ENCODE measurements around the gene FAM3C. TPM values are rescaled to one million over a fixed set of nuclear protein-coding genes. Genes with fewer than 3 reads are reported as not detected.
A peak's percentile ranks its signal among the peaks of the same experiment; 100 is the strongest.

FAM3C gene
- total RNA-seq, 1 experiment from 2014 or later = 322 TPM

DNA sequence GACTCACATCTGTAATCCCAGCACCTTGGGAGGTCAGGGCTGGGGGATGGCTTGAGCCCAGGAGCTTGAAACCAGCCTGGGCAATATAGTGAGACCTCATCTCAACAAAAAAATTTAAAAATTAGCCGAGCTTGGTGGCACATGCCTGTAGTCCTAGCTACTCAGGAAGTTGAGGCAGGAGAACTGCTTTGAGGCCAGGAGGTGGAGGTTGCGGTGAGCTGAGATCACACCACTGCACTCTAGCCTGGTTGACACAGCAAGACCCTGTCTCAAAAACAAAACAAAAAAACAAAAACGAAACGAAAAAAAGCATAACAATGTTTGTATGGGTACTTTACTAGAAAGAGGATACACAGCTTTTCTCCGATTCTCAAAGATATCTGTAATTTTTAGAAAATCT lies 35.5 kb downstream of the FAM3C start:
- H3K27me3 ChIP-seq (ENCODE audit: insufficient read depth, low read length) = no peaks in the 10 kb centered on the region
- TF ChIP-seq EZH2 (IDR thresholded peaks at IDR 0.05) (no peak), SRF (IDR thresholded peaks at IDR 0.05; ENCODE audit: low read depth) (no peak), RAD21 (IDR thresholded peaks at IDR 0.05; ENCODE audit: low read depth) (no peak)
- no peak for DNase-seq (ENCODE audit: low read depth, low spot score)
- no peaks in the 10 kb centered on the region; the same call in 1 of the 2 replicates for H4K20me1 ChIP-seq (ENCODE audit: insufficient read depth)
- no peak for ATAC-seq
- H3K4me3 ChIP-seq (replicated peaks in 1 of 2; ENCODE audit: low read depth in 1 of 2, low read length in 2 of 2) = no peak overlapping the region
- no peak overlapping the region for H3K4me2 ChIP-seq (ENCODE audit: low read length)
- H3K9ac ChIP-seq (ENCODE audit: low read length) = no peak overlapping the region
- BruUV-seq (replicated peaks) = no TSS peak
- no peak overlapping the region for H3K27ac ChIP-seq (ENCODE audit: low read depth, low read length)
- CTCF ChIA-PET = interaction anchor here (1.0 kb wide), 1 partner anchor 9 kb away, joined by 5 read pairs; no protein-coding TSS in a partner anchor
- peaks cover 99% of the 10 kb centered on the region for H3K79me2 ChIP-seq (ENCODE audit: insufficient read depth, low read length)
- no peak overlapping the region for H2AFZ ChIP-seq (ENCODE audit: low read depth, low read length, poor library complexity, severe bottlenecking)
- H3K9me3 ChIP-seq (ENCODE audit: control insufficient read depth in 1 of 2, insufficient read depth in 1 of 2, low read depth in 1 of 2, low read length in 2 of 2) = no peaks in the 10 kb centered on the region
- peaks cover 62 to 88% of the 10 kb centered on the region in 2 experiments for H3K36me3 ChIP-seq (ENCODE audit: control insufficient read depth in 1 of 2, insufficient read depth in 2 of 2, low read length in 2 of 2)
- POLR2A ChIA-PET = no interaction called here
- intact Hi-C loops (cut with micrococcal nuclease) = no loop called here
- peaks cover 0 to 3% of the 10 kb centered on the region in 2 experiments; a peak in 1 of 4 replicates for H3K4me1 ChIP-seq (ENCODE audit: control insufficient read depth in 1 of 2, insufficient read depth in 2 of 2, low read length in 2 of 2)
- H3K9me2 ChIP-seq (ENCODE audit: insufficient read depth) = no peaks in the 10 kb centered on the region
- RAD21 ChIA-PET (ENCODE audit: low non-redundant PET in 1 of 2, low total read pairs in 2 of 2, uncharacterized antibody in 2 of 2, unreplicated experiment in 2 of 2) = no interaction called here

DNA sequence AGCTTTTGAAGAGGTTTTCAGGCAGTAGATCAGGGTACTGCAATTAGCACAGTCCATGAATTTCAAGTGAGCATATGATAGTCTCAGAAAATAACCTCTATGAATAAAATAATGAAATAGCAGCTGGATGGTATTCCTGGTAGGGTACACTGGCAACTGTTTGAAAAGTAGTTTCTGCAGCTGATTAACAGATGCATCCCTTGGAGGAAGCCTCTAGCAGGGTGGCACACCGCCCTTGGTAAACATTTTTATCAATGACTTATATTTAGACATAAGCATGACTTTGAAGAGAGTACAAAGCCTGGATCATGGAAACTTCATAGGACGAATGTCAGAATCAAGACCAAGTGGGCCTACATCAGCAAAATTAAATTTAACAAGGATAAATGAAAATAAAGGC lies 40.5 kb downstream of the FAM3C start:
- Histone ChIP-seq H4K20me1 (ENCODE audit: insufficient read depth) (peaks cover 6% of the 10 kb centered on the region; the same call in 1 of the 2 replicates), H3K9me2 (ENCODE audit: insufficient read depth) (no peaks in the 10 kb centered on the region), H3K36me3 (ENCODE audit: control insufficient read depth in 1 of 2, insufficient read depth in 2 of 2, low read length in 2 of 2) (peaks cover 53 to 86% of the 10 kb centered on the region in 2 experiments), H3K79me2 (ENCODE audit: insufficient read depth, low read length) (peaks cover 94% of the 10 kb centered on the region), H3K27me3 (ENCODE audit: insufficient read depth, low read length) (no peaks in the 10 kb centered on the region), H3K9ac (ENCODE audit: low read length) (no peak overlapping the region), H2AFZ (ENCODE audit: low read depth, low read length, poor library complexity, severe bottlenecking) (no peak overlapping the region), H3K4me3 (replicated peaks in 1 of 2; ENCODE audit: low read depth in 1 of 2, low read length in 2 of 2) (no peak overlapping the region), H3K27ac (ENCODE audit: low read depth, low read length) (no peak overlapping the region), H3K4me2 (ENCODE audit: low read length) (no peak overlapping the region), H3K4me1 (ENCODE audit: control insufficient read depth in 1 of 2, insufficient read depth in 2 of 2, low read length in 2 of 2) (peaks cover 0 to 13% of the 10 kb centered on the region in 2 experiments; a peak in 1 of 4 replicates), H3K9me3 (ENCODE audit: control insufficient read depth in 1 of 2, insufficient read depth in 1 of 2, low read depth in 1 of 2, low read length in 2 of 2) (no peaks in the 10 kb centered on the region)
- CTCF ChIA-PET = interaction anchor here (1.8 kb wide), 1 partner anchor 11 kb away, joined by 4 read pairs; no protein-coding TSS in a partner anchor
- DNase-seq (ENCODE audit: low read depth, low spot score) (no peak), ATAC-seq (no peak)
- RAD21 ChIA-PET (ENCODE audit: low non-redundant PET in 1 of 2, low total read pairs in 2 of 2, uncharacterized antibody in 2 of 2, unreplicated experiment in 2 of 2) = interaction anchor here in 1 of 2 experiments (0.6 kb wide), 1 partner anchor 95 kb away, joined by 3 read pairs; no protein-coding TSS in a partner anchor
- intact Hi-C loops (cut with micrococcal nuclease) = no loop called here
- POLR2A ChIA-PET = no interaction called here
- no TSS peak for BruUV-seq (replicated peaks)
- TF ChIP-seq POLR2AphosphoS5 (IDR thresholded peaks at IDR 0.05; ENCODE audit: low read depth, low read length) = peak; percentile 12; the same call in 1 of the 2 replicates
- TF ChIP-seq ZNF274 (IDR thresholded peaks at IDR 0.05; ENCODE audit: low read depth, low read length) = no peak
